Lower lobe of right lung (tissue), 2 donors: ENCODE data around the gene HOXA2. TPM values are rescaled to one million over a fixed set of nuclear protein-coding genes. Genes with fewer than 3 reads are reported as not detected.
A peak's percentile ranks its signal among the peaks of the same experiment; 100 is the strongest.

Source experiments
- ATAC-seq, 2 donors: fragments of 200-7000 bp; cut with Tn5 transposase; one replicate each; pipeline ENCODE4 v1.9.1; 2020 to 2022; ENCODE audit warnings: mild to moderate bottlenecking in 2 of 2, moderate library complexity in 2 of 2
- DNase-seq: peaks from one replicate; pipeline ENCODE4 v3.0.0-alpha.2; 2020
- H3K27ac ChIP-seq: fragments of 200-600 bp; one replicate; pipeline ENCODE4 v1.8.0; 2022
- H3K27me3 ChIP-seq: fragments of 200-600 bp; one replicate; pipeline ENCODE4 v1.8.0; 2022; ENCODE audit warnings: low read depth
- H3K36me3 ChIP-seq: fragments of 200-600 bp; one replicate; pipeline ENCODE4 v1.8.0; 2022; ENCODE audit warnings: mild to moderate bottlenecking
- H3K4me1 ChIP-seq: fragments of 200-600 bp; one replicate; pipeline ENCODE4 v1.8.0; 2022
- H3K4me3 ChIP-seq: fragments of 200-600 bp; one replicate; pipeline ENCODE4 v1.8.0; 2022; ENCODE audit warnings: mild to moderate bottlenecking
- H3K9me3 ChIP-seq: fragments of 200-600 bp; one replicate; pipeline ENCODE4 v1.8.0; 2022
- intact Hi-C: fragments of 100-400 bp; cut with DNase I; formaldehyde crosslinking; loops from one replicate; pipeline ENCODE4 v1.11.0; 2022
- total RNA-seq: library from RNA; stranded (reverse); fragmentation: NEBNext Ultra II Directional; extraction: Animal tissue kit (Norgen Biotek cat#: 25700); gene quantifications from one replicate; pipeline ENCODE4 v1.2.1, GENCODE V29; 2021
- TF ChIP-seq, protein P1 (sequence below): fragments of 200-600 bp; IDR thresholded peaks from one replicate; pipeline ENCODE4 v1.8.0; 2022; ENCODE audit warnings: antibody characterized with exemption, mild to moderate bottlenecking
- donor health status: DM: no; HTN: yes; CAD: no; lungs with severe emphysema.

HOXA2 gene
- total RNA-seq, 1 donor from 2014 or later: 1.5 TPM

DNA sequence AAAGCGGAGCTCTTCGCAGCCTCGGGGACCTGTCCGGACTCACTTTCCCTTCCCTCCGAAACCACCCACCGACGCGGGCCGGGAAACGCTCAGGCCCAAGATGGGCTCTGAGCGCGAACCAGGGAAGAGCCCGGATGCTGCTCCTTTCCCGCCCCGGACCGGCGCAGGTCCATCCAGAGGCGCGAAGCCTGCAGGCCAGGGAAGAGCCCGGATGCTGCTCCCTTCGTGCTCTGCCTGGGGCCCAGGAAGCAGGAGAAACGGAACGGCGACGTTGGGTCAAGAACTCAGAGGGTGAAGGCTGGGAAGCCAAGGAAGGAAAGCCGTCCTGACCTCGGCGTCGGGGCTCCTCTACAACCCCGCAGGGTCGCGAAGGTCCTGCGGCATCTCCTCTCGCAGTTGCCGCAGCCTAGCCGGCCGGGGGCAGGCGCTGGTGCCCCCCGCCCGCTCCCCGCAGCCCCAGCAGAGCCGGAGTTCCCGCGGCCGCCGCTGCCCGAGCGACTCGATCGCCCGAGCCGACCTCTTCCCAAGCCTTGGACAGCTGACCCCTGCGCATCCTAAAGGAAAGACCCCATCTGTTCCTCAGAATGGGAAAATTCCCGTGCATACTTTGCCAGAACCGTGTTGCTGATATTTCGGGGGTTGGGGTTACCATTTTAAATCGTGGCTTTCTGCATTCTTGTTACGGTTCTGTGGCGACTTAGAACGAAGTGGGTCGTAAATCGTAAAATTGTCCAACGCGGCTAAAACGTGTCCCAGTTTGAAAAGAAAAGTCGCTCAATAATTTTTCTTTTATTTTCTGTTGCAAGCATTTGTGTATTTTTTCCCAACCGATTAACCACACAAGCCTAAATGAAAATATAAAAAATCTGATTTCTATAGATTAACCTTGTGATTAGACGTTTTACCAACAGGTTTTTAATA is 14.2 kb downstream of the HOXA2 start:
- TF ChIP-seq, protein P1, sequence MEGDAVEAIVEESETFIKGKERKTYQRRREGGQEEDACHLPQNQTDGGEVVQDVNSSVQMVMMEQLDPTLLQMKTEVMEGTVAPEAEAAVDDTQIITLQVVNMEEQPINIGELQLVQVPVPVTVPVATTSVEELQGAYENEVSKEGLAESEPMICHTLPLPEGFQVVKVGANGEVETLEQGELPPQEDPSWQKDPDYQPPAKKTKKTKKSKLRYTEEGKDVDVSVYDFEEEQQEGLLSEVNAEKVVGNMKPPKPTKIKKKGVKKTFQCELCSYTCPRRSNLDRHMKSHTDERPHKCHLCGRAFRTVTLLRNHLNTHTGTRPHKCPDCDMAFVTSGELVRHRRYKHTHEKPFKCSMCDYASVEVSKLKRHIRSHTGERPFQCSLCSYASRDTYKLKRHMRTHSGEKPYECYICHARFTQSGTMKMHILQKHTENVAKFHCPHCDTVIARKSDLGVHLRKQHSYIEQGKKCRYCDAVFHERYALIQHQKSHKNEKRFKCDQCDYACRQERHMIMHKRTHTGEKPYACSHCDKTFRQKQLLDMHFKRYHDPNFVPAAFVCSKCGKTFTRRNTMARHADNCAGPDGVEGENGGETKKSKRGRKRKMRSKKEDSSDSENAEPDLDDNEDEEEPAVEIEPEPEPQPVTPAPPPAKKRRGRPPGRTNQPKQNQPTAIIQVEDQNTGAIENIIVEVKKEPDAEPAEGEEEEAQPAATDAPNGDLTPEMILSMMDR: no peak
- Histone ChIP-seq H3K4me1 (no peaks in the 10 kb centered on the region), H3K4me3 (peak overlapping the region; percentile 14), H3K27ac (no peak overlapping the region), H3K27me3 (peaks cover 54% of the 10 kb centered on the region), H3K36me3 (no peaks in the 10 kb centered on the region), H3K9me3 (no peaks in the 10 kb centered on the region)
- ATAC-seq: no peak
- DNase-seq: no peak
- intact Hi-C loops: no loop called here

DNA sequence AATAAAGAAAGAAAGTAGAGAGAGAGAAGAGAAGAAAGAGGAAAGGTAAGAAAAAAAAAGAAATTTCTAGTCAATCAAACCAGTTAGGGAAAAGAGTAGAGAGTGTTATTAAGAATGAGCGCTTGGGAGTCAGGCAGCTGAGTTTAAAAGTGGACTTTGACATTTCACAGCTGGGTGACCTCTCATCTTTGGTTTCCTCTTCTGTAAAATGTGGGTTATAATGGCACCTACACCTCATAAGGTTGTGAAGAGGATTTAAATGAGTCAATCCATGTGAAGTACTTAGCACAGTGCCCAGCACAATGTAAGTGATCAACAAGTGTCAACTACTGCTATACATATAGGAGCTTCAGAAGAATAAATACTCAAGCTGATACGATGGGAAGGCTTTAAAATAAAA is 18.8 kb downstream of the HOXA2 start:
- intact Hi-C loops: no loop called here
- H3K27ac ChIP-seq: no peak overlapping the region

DNA sequence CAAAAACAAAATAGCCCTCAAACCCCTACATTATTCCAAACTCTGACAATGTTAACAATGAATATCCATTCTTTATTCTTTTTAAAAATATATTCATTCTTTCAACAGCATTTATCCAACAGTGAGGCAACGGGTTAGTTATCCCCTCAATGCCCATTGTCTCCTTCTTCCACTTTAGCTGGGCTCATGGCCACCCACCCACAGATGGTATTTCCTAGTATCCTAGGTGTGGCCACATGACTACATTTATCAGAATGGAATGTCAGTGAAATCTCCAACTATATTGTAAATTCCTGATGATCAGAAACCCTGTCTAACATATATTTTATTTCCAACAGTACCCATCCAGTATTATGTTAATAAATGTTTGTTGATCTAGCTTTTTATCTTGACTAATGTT is 20.3 kb downstream of the HOXA2 start:
- H3K9me3 ChIP-seq: no peaks in the 10 kb centered on the region
- DNase-seq (no peak), ATAC-seq (no peak)
- intact Hi-C loops: no loop called here
- H3K27me3 ChIP-seq: peaks cover 8% of the 10 kb centered on the region
- no peaks in the 10 kb centered on the region for H3K36me3 ChIP-seq
- TF ChIP-seq, protein P1: no peak
- no peak overlapping the region for H3K27ac ChIP-seq
- H3K4me3 ChIP-seq: no peak overlapping the region
- no peaks in the 10 kb centered on the region for H3K4me1 ChIP-seq

More for the DNA sequence above, 18.8 kb downstream of the HOXA2 start:
- TF ChIP-seq, protein P1: no peak
- H3K27me3 ChIP-seq: peaks cover 23% of the 10 kb centered on the region
- no peaks in the 10 kb centered on the region for H3K9me3 ChIP-seq
- no peaks in the 10 kb centered on the region for H3K36me3 ChIP-seq
- no peak for DNase-seq
- no peaks in the 10 kb centered on the region for H3K4me1 ChIP-seq
- no peak for ATAC-seq
- H3K4me3 ChIP-seq: no peak overlapping the region

DNA sequence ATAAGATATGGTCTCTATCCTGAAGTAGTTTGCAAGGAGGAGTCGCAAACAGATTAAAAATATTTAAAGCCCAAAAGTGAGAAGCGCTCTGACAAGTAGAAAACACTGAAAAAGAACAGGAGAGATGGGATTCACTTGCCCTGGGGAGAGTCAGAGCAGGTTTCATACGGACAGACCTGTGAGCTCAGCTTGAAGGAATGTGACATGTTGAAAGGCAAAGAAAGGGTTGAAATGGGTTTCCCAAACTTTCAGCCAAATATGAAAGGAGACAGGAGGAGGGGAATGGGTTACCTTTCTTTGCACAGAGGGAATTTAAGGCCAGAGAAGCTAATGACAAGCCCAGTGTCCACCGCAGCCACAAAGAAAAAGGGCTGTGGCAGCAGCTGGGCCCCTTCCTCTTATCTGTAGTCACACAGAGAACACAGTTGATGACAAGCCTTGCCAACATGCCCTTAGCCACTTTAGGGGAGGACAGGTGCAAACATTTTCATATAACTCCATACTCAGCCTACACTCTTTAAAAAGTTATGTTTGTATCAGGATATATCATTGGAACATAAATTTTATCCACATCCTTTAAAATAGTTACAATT is 21.5 kb downstream of the HOXA2 start:
- Histone ChIP-seq H3K4me1 (no peaks in the 10 kb centered on the region), H3K27ac (no peak overlapping the region), H3K9me3 (no peaks in the 10 kb centered on the region), H3K4me3 (no peak overlapping the region), H3K27me3 (no peaks in the 10 kb centered on the region), H3K36me3 (no peaks in the 10 kb centered on the region)
- ATAC-seq: no peak
- intact Hi-C loops: no loop called here
- TF ChIP-seq, protein P1: no peak
- no peak for DNase-seq

DNA sequence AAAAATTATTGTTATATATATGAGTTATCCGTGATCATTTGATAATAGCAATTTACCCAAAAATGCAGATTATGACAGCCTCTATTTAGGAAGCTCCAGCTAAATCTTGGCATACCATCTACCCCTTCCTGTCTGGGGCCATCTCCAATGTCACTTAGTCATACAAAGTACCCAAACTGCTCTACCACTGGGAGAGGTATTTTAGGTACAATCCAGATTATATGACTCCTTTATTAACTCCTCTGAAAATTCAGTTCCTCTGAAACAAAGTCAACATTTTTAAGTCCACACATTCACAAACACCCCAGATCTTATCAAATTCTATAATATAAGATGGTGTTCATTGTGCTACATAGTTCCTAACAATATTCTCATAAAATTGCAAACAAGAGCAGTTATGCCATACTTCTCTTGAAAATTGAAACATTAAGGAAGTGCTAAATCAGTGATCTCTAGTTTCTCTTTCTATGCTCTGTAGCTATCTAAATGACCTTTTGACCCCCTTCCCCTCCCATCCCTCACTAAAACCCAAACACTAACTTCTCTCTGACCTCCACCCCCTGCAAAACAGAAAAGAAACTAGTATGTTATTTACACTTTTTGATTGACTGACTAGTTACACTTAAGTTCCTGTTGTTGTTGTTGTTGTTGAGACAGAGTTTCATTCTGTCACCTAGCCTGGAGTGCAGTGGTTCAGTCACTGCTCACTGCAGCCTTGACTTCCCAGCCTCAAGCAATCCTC is 23.1 kb downstream of the HOXA2 start:
- Histone ChIP-seq H3K36me3 (no peaks in the 10 kb centered on the region), H3K4me1 (no peaks in the 10 kb centered on the region), H3K4me3 (no peak overlapping the region), H3K27ac (no peak overlapping the region), H3K9me3 (no peaks in the 10 kb centered on the region), H3K27me3 (no peaks in the 10 kb centered on the region)
- ATAC-seq (peak in 1 of 2 donors; percentile 50), DNase-seq (no peak)
- TF ChIP-seq, protein P1: no peak
- intact Hi-C loops: no loop called here
